ENCODE data around the gene QDPR.
"Not testable (repeated sequence)": the region's sequence is repeated elsewhere in the genome, so short reads cannot be mapped to it uniquely, and the experiment has no call there.

Gene QDPR

GRCh38 chr4:17492058-17492741, 19.7 kb downstream of the QDPR start:
- no peak for DNase-seq (ENCODE audit: low read depth in 2 of 2)

- DNase-seq (ENCODE audit: low read depth in 2 of 2) = no peak
Observed at GRCh38 chr4:17491196-17491595, 20.7 kb downstream of the QDPR start.

GRCh38 chr4:17490575-17491059, 21.3 kb downstream of the QDPR start:
- DNase-seq (ENCODE audit: low read depth in 2 of 2) = no peak

GRCh38 chr4:17489721-17490120, 22.2 kb downstream of the QDPR start:
- no peak for DNase-seq (ENCODE audit: low read depth in 2 of 2)

- DNase-seq (ENCODE audit: low read depth in 2 of 2) = no peak
Observed at GRCh38 chr4:17489123-17489522, 22.8 kb downstream of the QDPR start.

GRCh38 chr4:17482716-17483115, 29.2 kb downstream of the QDPR start:
- no peak for DNase-seq (ENCODE audit: low read depth in 2 of 2)

- DNase-seq (ENCODE audit: low read depth in 2 of 2) = no peak
Observed at GRCh38 chr4:17480955-17481354, 30.9 kb downstream of the QDPR start.

- DNase-seq (ENCODE audit: low read depth in 2 of 2) = no peak
Observed at GRCh38 chr4:17480210-17480927, 31.5 kb downstream of the QDPR start.

- no peak for DNase-seq (ENCODE audit: low read depth in 2 of 2)
Observed at GRCh38 chr4:17477774-17478472, 34.0 kb downstream of the QDPR start.

GRCh38 chr4:17476853-17477252, 35.0 kb downstream of the QDPR start:
- DNase-seq (ENCODE audit: low read depth in 2 of 2) = no peak

GRCh38 chr4:17475481-17475880, 36.4 kb downstream of the QDPR start:
- no peak for DNase-seq (ENCODE audit: low read depth in 2 of 2)

- no peak for DNase-seq (ENCODE audit: low read depth in 2 of 2)
Observed at GRCh38 chr4:17469931-17470674, 41.8 kb downstream of the QDPR start.

GRCh38 chr4:17468619-17469221, 43.2 kb downstream of the QDPR start:
- no peak for DNase-seq (ENCODE audit: low read depth in 2 of 2)

GRCh38 chr4:17463606-17464005, 48.3 kb downstream of the QDPR start:
- DNase-seq (ENCODE audit: low read depth in 2 of 2) = no peak

GRCh38 chr4:17450269-17450804, 61.6 kb downstream of the QDPR start:
- DNase-seq (ENCODE audit: low read depth in 2 of 2) = no peak

GRCh38 chr4:17448689-17449088, 63.2 kb downstream of the QDPR start:
- DNase-seq (ENCODE audit: low read depth in 2 of 2) = no peak

GRCh38 chr4:17447675-17448298, 64.1 kb downstream of the QDPR start:
- peak in 1 of 2 donors; percentile 7 for DNase-seq (ENCODE audit: low read depth in 2 of 2)

- no peak for DNase-seq (ENCODE audit: low read depth in 2 of 2)
Observed at GRCh38 chr4:17447056-17447455, 64.8 kb downstream of the QDPR start.

- DNase-seq (ENCODE audit: low read depth in 2 of 2) = not testable (repeated sequence)
Observed at GRCh38 chr4:17442477-17442876, 69.4 kb downstream of the QDPR start.

- DNase-seq (ENCODE audit: low read depth in 2 of 2) = no peak
Observed at GRCh38 chr4:17437396-17437795, 74.5 kb downstream of the QDPR start.

GRCh38 chr4:17436750-17437090, 75.2 kb downstream of the QDPR start:
- no peak for DNase-seq (ENCODE audit: low read depth in 2 of 2)

Data from stimulated activated CD8-positive, alpha-beta memory T cell treated with anti-CD3 and anti-CD28 coated beads, Interleukin-2, amount 100 ng/mL, for 48 hours (primary cell).